NCI-H748 (cell line): ENCODE results near the gene TNFAIP3.
A peak's percentile ranks its signal among the peaks of the same experiment; 100 is the strongest.
"Not testable (repeated sequence)": the region's sequence is repeated elsewhere in the genome, so short reads cannot be mapped to it uniquely, and the experiment has no call there.

Source experiments
- DNase-seq: peaks from one replicate; lab custom pipeline; 2025; ENCODE audit not compliant: unreplicated experiment; lab: John Stamatoyannopoulos, UW

TNFAIP3 gene

DNA sequence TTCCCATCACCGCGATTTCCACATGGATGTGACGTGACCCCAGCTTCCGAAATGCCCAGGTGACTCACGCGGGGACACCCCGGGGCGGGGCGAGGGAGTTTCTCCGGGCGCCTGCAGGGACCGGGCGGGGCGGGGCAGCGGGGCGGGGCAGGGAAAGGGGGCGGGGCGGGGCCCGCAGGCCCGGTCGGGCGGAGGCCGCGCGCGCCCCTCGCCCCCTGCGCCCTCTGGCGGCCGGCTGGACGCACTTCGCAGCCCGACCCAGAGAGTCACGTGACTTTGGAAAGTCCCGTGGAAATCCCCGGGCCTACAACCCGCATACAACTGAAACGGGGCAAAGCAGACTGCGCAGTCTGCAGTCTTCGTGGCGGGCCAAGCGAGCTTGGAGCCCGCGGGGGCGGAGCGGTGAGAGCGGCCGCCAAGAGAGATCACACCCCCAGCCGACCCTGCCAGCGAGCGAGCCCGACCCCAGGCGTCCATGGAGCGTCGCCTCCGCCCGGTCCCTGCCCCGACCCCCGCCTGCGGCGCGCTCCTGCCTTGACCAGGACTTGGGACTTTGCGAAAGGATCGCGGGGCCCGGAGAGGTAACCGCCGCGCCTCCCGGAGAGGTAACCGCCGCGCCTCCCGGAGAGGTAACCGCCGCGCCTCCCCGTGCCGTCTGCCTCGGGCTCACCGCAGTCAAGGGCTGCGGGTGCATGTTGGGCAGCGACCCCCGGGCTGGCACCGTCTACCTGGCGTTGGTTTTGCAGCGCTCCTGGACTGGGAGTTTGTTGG lies at the start of gene TNFAIP3:
TNFAIP3 (plus strand) TSS at position 346 of the 771 bp plus-strand sequence. CDS start 3,969 bp downstream, outside the sequence.
- peak; percentile 88 for DNase-seq

- DNase-seq = no peak
Measured at GRCh38 chr6:137818440-137818839, 48.6 kb upstream of the TNFAIP3 start.

DNA sequence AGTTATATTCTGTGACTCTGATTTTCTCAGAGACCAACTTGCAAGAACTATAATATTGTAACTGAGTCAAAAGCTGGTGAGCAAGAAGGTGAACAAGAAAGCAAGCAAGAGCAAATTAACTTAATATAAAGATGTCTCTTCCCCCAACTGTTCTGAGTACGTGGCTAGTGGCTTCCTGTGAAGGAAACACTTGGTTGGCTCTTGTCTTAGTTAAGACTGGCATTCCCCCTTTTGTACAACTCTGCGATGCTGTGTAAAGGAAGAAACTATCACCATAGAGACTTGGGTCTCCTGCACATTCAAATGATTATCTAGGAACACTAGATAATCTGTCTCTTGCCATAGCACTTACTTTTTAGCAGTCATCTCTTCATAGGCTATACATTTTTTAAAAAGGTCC lies 47.3 kb upstream of the TNFAIP3 start:
- no peak for DNase-seq

DNA sequence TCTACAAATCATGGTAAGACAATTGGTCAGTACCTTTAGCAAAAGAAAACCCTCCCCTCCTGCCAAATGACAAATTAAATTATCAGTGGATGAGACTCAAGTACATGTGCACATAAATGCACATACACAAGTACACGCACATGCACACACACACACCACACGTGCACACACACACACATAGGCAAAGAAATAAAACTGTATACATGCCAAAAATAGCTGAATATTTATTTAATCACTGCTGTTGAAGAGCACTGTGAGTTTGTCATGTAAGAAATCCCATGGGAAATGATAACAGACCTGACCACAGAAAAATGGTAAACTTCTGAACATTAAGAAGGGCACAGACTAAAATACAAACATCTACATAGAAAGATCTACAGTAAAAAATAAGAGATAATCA lies 46.6 kb upstream of the TNFAIP3 start:
- DNase-seq = no peak

DNA sequence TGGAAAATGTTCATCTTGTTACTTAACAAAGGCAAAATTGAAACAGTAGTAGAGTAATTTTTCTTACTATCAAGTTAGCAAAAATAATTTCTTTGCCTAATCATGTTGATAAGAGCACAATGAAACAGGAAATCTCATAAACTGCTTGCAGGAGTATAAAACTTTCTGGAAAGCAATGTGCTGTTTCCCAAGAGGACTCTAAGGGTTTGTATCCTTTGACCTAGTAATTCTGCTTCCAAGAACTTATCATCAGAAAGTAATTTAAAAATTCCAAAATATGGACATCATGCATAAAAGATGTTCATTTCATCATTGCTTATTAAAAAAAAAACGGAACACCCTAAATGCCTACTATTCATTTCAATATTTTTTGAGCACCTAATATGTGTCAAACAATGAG lies 46.1 kb upstream of the TNFAIP3 start:
- no peak for DNase-seq

DNA sequence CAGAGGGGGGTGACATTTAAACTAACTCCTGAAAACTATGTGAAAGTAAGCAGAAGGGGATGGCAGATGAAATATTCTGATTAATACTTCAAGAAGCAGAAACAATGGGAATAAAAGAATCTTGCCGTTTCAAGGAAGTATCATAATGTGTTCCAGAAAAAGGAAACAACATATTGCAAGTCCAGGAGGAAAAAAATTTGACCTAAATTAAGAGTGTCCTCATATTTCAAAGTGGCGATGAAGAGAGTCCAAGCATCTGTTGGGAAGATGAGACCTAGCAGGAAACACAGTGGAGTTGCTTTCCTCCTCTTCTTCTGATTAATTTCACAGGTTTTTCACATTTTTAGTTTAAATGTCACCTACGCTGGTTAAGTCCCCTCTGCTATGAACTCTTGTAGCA lies 45.6 kb upstream of the TNFAIP3 start:
- no peak for DNase-seq

DNA sequence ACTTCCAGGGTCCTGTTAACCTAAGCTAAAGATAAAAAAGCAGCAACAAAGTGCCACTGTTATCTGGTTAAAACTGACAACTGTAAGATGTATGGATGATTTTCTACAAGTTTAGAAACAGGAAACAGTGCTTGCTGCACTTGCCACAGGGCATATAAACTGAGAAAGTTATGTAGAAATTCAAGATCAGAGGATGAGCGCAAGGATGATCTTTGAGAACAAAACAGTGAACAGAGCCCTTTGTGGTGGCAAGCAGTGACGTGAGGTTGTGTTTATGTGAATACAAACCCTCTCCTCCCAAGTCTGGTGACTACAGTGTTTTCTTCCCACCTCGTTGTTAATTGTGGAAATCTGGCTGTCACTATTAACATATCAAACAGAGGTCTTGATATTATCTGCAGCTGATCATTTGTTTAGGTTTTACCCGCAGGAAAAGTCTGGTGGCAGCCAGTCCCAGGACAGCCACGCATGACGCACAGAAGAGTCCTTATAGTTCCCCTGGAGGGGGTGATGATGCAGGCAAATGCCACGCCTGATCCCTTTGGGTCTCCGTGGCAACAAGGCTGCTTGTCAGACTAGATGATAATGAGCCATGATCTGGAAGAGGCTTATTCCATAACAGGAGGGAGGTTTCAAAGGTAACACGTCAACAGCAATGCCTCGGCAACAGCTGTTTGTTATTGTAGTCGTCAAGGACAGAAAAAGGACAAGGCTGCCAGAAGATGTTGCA lies 43.1 kb upstream of the TNFAIP3 start:
- DNase-seq = peak; percentile 93

- DNase-seq = no peak
Measured at GRCh38 chr6:137824556-137824879, 42.5 kb upstream of the TNFAIP3 start.

- no peak for DNase-seq
Measured at GRCh38 chr6:137824896-137825295, 42.2 kb upstream of the TNFAIP3 start.

DNA sequence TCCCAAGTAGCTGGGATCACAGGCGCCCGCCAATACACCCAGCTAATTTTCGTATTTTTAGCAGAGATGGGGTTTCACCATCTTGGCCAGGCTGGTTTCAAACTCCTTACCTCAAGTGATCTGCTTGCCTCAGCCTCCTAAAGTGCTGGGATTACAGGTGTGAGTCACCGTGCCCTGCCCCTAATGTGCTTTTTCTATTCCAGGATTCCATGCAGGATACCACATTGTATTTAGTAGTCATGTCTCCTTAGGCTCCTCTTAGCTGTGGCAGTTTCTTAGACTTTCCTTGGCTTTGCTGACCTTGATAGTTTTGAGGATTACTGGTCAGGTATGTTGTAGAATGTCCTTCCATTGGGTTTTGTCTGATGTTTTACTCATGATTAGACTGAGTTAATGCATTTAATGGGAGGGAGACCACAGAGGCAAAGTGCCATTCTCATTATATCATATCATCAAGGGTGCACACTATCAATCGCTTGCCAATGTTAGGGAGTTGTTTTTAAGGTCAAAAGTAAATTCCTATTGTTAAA lies 39.6 kb upstream of the TNFAIP3 start:
- DNase-seq = no peak

GRCh38 chr6:137827977-137828810 lies 38.9 kb upstream of the TNFAIP3 start:
- no peak for DNase-seq

DNA sequence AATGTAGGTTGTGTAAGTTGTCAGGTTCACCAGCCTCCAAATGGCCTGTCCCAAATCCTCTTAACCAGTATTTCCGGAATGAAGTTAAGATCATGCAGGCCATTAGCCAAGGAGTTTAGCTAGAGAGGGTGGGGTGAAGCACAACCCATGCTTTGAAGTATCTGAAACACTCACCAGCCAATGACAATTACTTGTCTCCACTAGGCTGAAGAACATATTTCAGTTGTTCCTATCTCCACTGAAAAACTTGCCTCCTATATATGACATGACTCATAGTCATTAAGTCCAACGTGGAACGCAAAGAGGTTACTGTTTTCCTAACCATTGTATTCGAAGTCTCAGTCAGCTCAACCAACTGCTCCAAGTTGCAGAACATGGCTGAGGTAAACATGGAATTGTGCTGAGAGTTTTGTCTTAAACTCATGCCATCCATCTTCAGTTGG lies 37.4 kb upstream of the TNFAIP3 start:
- no peak for DNase-seq

DNA sequence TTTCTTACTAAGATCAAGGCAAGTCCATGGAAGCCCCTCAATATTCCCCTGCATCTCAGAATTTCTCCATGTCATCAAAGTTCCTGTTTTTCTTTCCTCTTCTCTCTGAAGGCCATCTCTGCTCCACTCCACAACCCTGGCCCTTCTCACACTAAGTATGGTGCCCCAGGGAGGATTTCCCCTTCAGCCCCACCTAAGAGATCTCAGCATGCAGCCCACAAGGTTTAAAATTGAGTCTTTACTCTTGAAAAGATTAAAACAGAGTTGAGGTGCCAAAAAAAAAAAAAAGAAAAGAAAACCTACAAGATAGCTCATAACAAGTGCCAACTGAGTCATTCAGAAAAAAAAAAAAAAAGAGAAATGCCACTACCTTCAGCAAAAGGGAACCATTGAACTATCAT lies 36.5 kb upstream of the TNFAIP3 start:
- no peak for DNase-seq

DNA sequence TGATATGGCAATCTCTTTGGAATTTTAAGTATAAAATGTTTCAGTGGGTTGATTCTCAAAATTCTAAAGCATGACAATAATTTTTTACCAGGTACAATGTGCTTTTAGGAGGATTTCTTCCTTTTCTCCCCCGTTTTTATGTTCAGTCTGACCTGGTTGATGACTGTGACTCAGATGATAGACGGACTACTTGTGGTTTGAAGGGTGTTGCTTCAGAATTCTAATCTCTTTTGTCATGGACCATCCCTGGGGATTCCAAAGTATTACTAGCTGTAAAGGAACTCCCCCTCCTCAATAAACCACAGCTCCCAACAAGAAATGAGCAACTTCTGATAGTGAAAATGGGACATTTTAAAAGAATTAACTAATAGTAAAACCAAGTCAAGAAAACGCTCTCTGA lies 34.9 kb upstream of the TNFAIP3 start:
- DNase-seq = no peak

GRCh38 chr6:137834508-137834907 lies 32.6 kb upstream of the TNFAIP3 start:
- no peak for DNase-seq

DNA sequence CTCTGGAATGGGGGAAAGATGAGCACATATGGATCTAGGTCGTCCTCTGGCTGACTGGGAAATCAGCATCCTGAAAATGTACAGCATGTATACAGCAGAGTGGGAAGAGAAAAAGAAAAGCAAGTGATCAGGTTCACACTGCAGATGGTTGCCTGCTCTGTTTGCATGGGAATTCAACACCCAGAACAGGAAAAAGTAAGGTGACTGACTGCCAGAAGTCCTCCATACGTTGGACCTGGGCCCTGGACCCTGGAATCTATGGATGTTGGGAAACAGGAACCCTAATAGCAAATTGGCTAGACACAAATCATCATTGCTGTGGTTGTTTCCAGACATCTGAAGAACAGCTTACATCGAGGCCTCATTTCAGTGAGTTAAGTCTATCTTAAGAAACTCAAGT lies 30.3 kb upstream of the TNFAIP3 start:
- no peak for DNase-seq

GRCh38 chr6:137838090-137838489 lies 29.0 kb upstream of the TNFAIP3 start:
- DNase-seq = peak; percentile 79

DNA sequence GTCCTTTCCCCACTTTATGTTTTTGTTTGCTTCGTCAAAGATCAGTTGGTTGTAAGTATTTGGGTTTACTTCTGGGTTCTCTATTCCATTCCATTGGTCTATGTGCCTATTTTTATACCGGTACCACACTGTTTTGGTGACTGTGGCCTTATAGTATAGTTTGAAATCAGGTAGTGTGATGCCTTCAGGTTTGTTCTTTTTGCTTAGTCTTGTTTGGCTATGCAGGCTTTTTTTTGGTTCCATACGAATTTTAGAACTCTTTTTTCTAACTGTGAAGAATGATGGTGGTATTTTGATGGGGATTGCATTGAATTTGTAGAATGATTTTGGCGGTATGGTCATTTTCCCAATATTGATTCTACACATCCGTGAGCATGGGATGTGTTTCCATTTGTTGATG lies 28.5 kb upstream of the TNFAIP3 start:
- not testable (repeated sequence) for DNase-seq

- no peak for DNase-seq
Measured at GRCh38 chr6:137839076-137839475, 28.0 kb upstream of the TNFAIP3 start.

GRCh38 chr6:137840252-137840651 lies 26.8 kb upstream of the TNFAIP3 start:
- DNase-seq = no peak

GRCh38 chr6:137843211-137843610 lies 23.8 kb upstream of the TNFAIP3 start:
- no peak for DNase-seq
